ENCODE measurements around the gene TGFB1.
A peak's percentile ranks its signal among the peaks of the same experiment; 100 is the strongest.
"Not testable (repeated sequence)": the region's sequence is repeated elsewhere in the genome, so short reads cannot be mapped to it uniquely, and the experiment has no call there.

The TGFB1 gene

DNA sequence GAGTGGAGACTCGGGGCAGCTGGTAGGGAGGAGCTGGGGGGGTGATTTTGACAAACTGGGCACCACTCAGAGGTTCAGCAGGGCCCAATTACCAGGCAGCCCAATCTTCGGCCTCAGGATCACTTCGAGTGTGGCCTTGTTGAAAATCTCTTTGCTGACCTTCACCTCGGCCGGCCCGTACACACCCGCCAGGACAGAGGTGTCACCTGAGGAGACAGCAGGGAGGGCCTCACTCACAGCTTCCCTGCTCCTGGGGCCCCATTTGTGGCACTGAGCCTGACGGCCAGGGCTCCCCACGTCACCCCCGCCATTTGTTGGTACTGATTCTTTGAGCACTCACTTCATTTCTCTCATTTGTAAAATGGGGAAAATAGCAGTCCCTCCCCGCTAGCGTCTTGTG is 39.1 kb upstream of the TGFB1 start:
- peaks cover 26 to 30% of the 10 kb centered on the region in 2 donors for H3K36me3 ChIP-seq (ENCODE audit: control insufficient read depth in 2 of 2, insufficient read depth in 2 of 2, low read length in 2 of 2)

DNA sequence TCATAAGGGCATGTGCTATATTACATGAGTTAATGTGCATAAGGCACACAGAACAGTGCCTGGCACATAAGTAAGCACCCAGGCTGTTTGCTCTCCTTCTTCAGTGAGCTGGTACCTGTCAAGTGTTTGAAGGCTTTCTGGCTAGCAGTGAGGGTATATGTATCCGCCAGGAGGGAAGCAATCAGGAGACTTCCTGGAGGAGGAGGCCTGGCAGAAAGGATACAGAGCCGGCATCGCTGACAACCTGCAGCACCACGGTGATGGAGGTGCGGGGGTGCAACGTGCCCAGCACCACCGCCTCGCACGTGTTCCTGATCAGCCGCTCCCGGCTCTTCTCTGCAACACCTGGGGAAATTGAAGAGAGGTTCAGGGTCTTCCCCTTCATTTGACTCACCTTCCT is 37.9 kb upstream of the TGFB1 start:
- no peak overlapping the region for H3K9ac ChIP-seq (ENCODE audit: low read depth in 1 of 2, low read length in 2 of 2)
- no peaks in the 10 kb centered on the region for H3K4me1 ChIP-seq (ENCODE audit: control insufficient read depth in 2 of 2, insufficient read depth in 2 of 2, low read length in 2 of 2)
- H3K27ac ChIP-seq (ENCODE audit: low read depth in 2 of 2, low read length in 2 of 2): no peak overlapping the region
- no peaks in the 10 kb centered on the region for H3K27me3 ChIP-seq (ENCODE audit: control insufficient read depth in 2 of 2, insufficient read depth in 2 of 2, low read length in 2 of 2)
- no peak overlapping the region for H3K4me3 ChIP-seq (ENCODE audit: low read length in 2 of 2)
- H3K36me3 ChIP-seq (ENCODE audit: control insufficient read depth in 2 of 2, insufficient read depth in 2 of 2, low read length in 2 of 2): peaks cover 28 to 34% of the 10 kb centered on the region in 2 donors
- H3K9me3 ChIP-seq (ENCODE audit: control insufficient read depth in 2 of 2, low read length in 2 of 2): no peaks in the 10 kb centered on the region

More for the DNA sequence above, 39.1 kb upstream of the TGFB1 start:
- Histone ChIP-seq H3K4me3 (ENCODE audit: low read length in 2 of 2) (no peak overlapping the region), H3K9ac (ENCODE audit: low read depth in 1 of 2, low read length in 2 of 2) (no peak overlapping the region), H3K27ac (ENCODE audit: low read depth in 2 of 2, low read length in 2 of 2) (no peak overlapping the region), H3K4me1 (ENCODE audit: control insufficient read depth in 2 of 2, insufficient read depth in 2 of 2, low read length in 2 of 2) (peaks cover 3 to 4% of the 10 kb centered on the region in 2 donors), H3K9me3 (ENCODE audit: control insufficient read depth in 2 of 2, low read length in 2 of 2) (no peaks in the 10 kb centered on the region), H3K27me3 (ENCODE audit: control insufficient read depth in 2 of 2, insufficient read depth in 2 of 2, low read length in 2 of 2) (no peaks in the 10 kb centered on the region)

DNA sequence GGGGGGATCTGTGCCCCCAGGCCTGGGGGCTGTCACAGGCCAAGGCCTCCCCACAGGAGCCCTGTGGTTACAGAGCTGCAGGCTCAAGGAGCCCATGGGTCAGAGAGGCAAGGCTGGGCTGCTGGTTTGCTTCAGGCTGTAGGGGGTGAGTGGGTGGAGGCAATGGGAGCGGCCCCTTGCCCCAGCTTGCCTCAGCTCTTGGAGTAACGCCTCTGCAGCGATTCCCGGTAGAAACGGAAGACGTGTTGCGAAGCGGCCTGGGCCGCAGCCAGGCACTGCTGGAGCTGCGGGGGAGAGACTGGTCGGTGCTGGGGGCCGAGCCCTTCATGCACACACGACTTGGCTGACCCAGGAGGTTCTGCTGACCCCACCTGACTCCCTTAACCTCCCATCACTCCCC is 32.7 kb upstream of the TGFB1 start:
- Histone ChIP-seq H3K36me3 (ENCODE audit: control insufficient read depth in 2 of 2, insufficient read depth in 2 of 2, low read length in 2 of 2) (peaks cover 20 to 28% of the 10 kb centered on the region in 2 donors), H3K4me3 (ENCODE audit: low read length in 2 of 2) (no peak overlapping the region), H3K27me3 (ENCODE audit: control insufficient read depth in 2 of 2, insufficient read depth in 2 of 2, low read length in 2 of 2) (no peaks in the 10 kb centered on the region), H3K9ac (ENCODE audit: low read depth in 1 of 2, low read length in 2 of 2) (no peak overlapping the region), H3K4me1 (ENCODE audit: control insufficient read depth in 2 of 2, insufficient read depth in 2 of 2, low read length in 2 of 2) (no peaks in the 10 kb centered on the region), H3K9me3 (ENCODE audit: control insufficient read depth in 2 of 2, low read length in 2 of 2) (no peaks in the 10 kb centered on the region), H3K27ac (ENCODE audit: low read depth in 2 of 2, low read length in 2 of 2) (no peak overlapping the region)

DNA sequence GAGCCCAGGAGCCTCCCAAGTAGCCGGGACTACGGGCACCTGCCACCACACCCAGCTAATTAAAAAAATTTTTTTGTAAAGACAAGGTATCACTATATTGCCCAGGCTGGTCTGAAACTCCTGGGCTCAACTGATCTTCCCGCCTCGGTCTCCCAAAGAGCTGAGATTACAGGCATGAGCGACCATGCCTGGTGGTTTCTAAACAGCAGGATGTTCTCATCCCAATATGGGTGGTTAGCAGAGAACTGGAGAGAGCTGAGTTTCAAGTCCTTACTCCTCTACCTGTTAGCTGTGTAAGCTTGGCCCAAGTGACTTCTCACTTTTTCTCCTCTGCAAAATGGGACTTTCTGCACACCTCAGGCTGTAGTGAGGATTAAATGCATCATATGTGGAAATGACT is 30.6 kb upstream of the TGFB1 start:
- Histone ChIP-seq H3K36me3 (ENCODE audit: control insufficient read depth in 2 of 2, insufficient read depth in 2 of 2, low read length in 2 of 2) (peaks cover 2 to 13% of the 10 kb centered on the region in 2 donors), H3K4me3 (ENCODE audit: low read length in 2 of 2) (no peak overlapping the region), H3K9ac (ENCODE audit: low read depth in 1 of 2, low read length in 2 of 2) (no peak overlapping the region), H3K9me3 (ENCODE audit: control insufficient read depth in 2 of 2, low read length in 2 of 2) (no peaks in the 10 kb centered on the region), H3K27me3 (ENCODE audit: control insufficient read depth in 2 of 2, insufficient read depth in 2 of 2, low read length in 2 of 2) (no peaks in the 10 kb centered on the region), H3K27ac (ENCODE audit: low read depth in 2 of 2, low read length in 2 of 2) (no peak overlapping the region), H3K4me1 (ENCODE audit: control insufficient read depth in 2 of 2, insufficient read depth in 2 of 2, low read length in 2 of 2) (no peaks in the 10 kb centered on the region)

DNA sequence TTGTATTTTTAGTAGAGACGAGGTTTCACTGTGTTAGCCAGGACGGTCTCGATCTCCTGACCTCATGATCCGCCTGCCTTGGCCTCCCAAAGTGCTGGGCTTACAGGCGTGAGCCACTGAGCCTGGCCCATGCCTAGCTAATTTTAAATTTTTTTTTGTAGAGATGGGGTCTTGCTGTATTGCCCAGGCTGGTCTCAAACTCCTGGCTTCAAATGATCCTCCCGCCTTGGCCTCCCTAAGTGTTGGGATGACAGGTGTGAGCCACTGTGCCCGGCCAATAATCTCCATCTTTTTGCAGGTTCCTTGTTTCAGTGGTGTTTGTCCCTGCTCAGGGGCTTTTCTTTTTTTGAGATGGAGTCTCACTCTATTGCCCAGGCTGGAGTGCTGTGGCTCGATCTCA is 27.8 kb upstream of the TGFB1 start:
- H3K27me3 ChIP-seq (ENCODE audit: control insufficient read depth in 2 of 2, insufficient read depth in 2 of 2, low read length in 2 of 2); H3K9me3 ChIP-seq (ENCODE audit: control insufficient read depth in 2 of 2, low read length in 2 of 2); H3K4me3 ChIP-seq (ENCODE audit: low read length in 2 of 2); H3K27ac ChIP-seq (ENCODE audit: low read depth in 2 of 2, low read length in 2 of 2); H3K9ac ChIP-seq (ENCODE audit: low read depth in 1 of 2, low read length in 2 of 2); H3K36me3 ChIP-seq (ENCODE audit: control insufficient read depth in 2 of 2, insufficient read depth in 2 of 2, low read length in 2 of 2); H3K4me1 ChIP-seq (ENCODE audit: control insufficient read depth in 2 of 2, insufficient read depth in 2 of 2, low read length in 2 of 2): not testable (repeated sequence)

DNA sequence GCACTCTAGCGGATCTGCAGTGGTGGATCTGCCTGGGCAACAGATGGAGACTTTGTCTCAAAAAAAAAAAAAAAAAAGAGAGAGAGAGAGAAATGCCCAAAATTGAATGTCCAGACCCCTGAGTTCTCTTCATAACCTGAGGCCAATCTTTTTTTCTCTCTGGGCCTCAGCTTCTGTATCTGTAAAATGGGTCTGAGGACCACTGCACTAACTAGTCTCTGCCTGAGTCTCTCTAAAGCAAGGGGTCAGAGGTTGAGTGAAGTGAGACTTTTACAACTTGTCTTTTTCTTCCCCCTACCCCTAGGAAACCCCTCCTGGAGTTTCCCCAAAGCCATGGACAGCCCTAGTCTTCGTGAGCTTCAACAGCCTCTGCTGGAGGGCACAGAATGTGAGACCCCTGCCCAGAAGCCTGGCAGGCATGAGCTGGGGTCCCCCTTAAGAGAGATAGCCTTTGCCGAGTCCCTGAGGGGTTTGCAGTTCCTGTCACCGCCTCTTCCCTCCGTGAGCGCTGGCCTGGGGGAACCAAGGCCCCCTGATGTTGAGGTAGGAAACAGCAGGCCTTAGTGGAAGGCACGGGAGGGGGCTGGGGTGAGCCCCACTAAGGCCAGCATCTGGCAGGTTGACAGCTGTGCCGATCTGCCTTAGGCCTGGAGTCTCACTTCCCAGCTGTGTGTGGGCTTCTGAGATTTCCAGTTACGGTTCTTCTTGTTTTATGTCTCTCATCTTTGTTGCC is 24.4 kb upstream of the TGFB1 start:
- no peaks in the 10 kb centered on the region for H3K27me3 ChIP-seq (ENCODE audit: control insufficient read depth in 2 of 2, insufficient read depth in 2 of 2, low read length in 2 of 2)
- H3K4me1 ChIP-seq (ENCODE audit: control insufficient read depth in 2 of 2, insufficient read depth in 2 of 2, low read length in 2 of 2): peaks cover 6 to 8% of the 10 kb centered on the region in 2 donors
- H3K9me3 ChIP-seq (ENCODE audit: control insufficient read depth in 2 of 2, low read length in 2 of 2): no peaks in the 10 kb centered on the region
- no peak overlapping the region for H3K9ac ChIP-seq (ENCODE audit: low read depth in 1 of 2, low read length in 2 of 2)
- no peak overlapping the region for H3K4me3 ChIP-seq (ENCODE audit: low read length in 2 of 2)
- H3K27ac ChIP-seq (ENCODE audit: low read depth in 2 of 2, low read length in 2 of 2): no peak overlapping the region
- H3K36me3 ChIP-seq (ENCODE audit: control insufficient read depth in 2 of 2, insufficient read depth in 2 of 2, low read length in 2 of 2): no peaks in the 10 kb centered on the region

DNA sequence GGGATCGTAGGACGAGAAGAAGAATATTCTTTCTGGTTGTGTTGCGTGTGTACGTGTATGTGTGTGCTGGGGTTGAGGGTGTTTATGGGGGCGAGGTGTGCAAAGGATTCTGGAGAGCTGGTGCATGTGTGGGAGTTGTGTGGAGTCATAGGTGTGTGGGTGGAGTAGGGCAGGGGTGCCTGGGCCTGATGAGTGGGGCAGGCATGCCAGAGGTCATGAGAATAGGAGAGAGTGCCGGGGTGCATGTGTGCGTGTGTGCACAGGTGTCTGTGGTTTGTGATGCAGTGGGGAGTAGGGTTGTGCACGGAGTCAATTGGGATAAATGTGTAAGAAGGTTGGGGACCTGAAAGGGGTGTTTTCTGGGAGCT is 23.3 kb upstream of the TGFB1 start:
- no peaks in the 10 kb centered on the region for H3K36me3 ChIP-seq (ENCODE audit: control insufficient read depth in 2 of 2, insufficient read depth in 2 of 2, low read length in 2 of 2)
- no peaks in the 10 kb centered on the region for H3K27me3 ChIP-seq (ENCODE audit: control insufficient read depth in 2 of 2, insufficient read depth in 2 of 2, low read length in 2 of 2)
- H3K27ac ChIP-seq (ENCODE audit: low read depth in 2 of 2, low read length in 2 of 2): no peak overlapping the region
- no peaks in the 10 kb centered on the region for H3K9me3 ChIP-seq (ENCODE audit: control insufficient read depth in 2 of 2, low read length in 2 of 2)
- H3K9ac ChIP-seq (ENCODE audit: low read depth in 1 of 2, low read length in 2 of 2): peak overlapping the region; percentile 52 to 60
- H3K4me1 ChIP-seq (ENCODE audit: control insufficient read depth in 2 of 2, insufficient read depth in 2 of 2, low read length in 2 of 2): peaks cover 6 to 8% of the 10 kb centered on the region in 2 donors
- peak overlapping the region; percentile 52 to 63 for H3K4me3 ChIP-seq (ENCODE audit: low read length in 2 of 2)

DNA sequence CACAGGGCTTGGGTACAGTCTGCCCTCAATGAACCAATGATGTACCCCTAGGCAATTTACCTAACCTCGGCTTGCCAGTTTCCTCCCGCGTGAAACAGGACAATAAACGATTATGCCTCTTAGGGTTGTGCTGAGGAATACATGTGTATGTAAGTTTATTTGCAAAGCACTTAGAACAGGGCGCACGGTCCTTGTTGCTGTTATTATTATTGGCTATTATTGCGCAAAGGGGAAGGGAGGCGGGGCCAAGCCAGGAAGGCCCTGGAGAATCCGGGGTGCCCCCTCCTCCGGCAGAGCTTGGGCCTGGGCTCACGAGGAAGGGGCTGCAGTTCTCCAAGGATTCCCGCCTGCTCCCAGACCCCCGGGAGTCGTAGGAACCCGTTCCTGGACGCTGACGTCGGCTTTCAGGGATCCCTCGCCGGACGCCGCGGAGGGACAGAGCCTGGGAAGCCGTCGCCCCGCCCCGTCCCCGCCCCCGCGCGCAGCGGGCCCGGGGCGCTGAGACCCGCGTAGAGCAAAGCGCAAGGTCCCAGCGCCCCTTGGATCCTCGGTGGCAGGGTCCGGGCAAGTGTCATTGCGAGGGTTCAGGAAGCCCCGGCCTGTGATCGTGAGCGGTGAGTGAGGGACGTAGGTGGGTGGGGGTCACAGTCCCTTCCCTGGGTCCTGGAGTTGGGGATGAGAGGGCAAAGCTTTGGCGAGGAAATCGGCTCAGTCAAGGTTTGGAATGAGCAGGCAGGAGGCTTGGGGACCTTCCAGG is 22.7 kb upstream of the TGFB1 start, which contains the start of gene TMEM91:
Gene TMEM91, plus strand, starts transcription at position 293 of the 757 bp plus-strand sequence. CDS start 1,777 bp downstream, outside the sequence.
- H3K27ac ChIP-seq (ENCODE audit: low read depth in 2 of 2, low read length in 2 of 2): peak within 1 kb of the TSS in 1 of 2 donors; percentile 43
- H3K36me3 ChIP-seq (ENCODE audit: control insufficient read depth in 2 of 2, insufficient read depth in 2 of 2, low read length in 2 of 2): no peaks in the 10 kb centered on the region
- H3K4me1 ChIP-seq (ENCODE audit: control insufficient read depth in 2 of 2, insufficient read depth in 2 of 2, low read length in 2 of 2): peaks cover 6 to 8% of the 10 kb centered on the region in 2 donors
- peak within 1 kb of the TSS; percentile 52 to 63 for H3K4me3 ChIP-seq (ENCODE audit: low read length in 2 of 2)
- H3K27me3 ChIP-seq (ENCODE audit: control insufficient read depth in 2 of 2, insufficient read depth in 2 of 2, low read length in 2 of 2): no peaks in the 10 kb centered on the region
- H3K9me3 ChIP-seq (ENCODE audit: control insufficient read depth in 2 of 2, low read length in 2 of 2): no peaks in the 10 kb centered on the region
- H3K9ac ChIP-seq (ENCODE audit: low read depth in 1 of 2, low read length in 2 of 2): peak within 1 kb of the TSS; percentile 52 to 60

DNA sequence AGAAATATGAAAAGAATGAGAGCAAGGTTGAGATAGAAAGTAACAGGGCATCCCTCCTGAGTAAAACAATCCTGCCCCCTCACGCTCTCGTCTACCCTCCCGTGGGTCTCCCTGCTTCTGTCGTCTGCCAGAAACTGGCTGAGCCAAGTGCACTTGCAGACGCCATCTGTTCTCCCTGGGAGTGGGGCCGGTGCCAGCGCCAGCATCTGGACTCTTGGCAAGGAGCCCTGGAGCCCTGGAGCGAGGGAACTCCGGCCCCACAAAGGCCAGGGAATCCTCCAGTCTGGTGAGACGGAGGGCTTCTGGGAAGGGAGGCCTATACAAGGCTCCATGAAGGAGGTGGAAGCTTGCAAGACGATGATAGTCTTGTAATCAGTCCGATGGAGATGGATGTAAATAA is 20.3 kb upstream of the TGFB1 start:
- Histone ChIP-seq H3K36me3 (ENCODE audit: control insufficient read depth in 2 of 2, insufficient read depth in 2 of 2, low read length in 2 of 2) (no peaks in the 10 kb centered on the region), H3K27me3 (ENCODE audit: control insufficient read depth in 2 of 2, insufficient read depth in 2 of 2, low read length in 2 of 2) (no peaks in the 10 kb centered on the region), H3K4me1 (ENCODE audit: control insufficient read depth in 2 of 2, insufficient read depth in 2 of 2, low read length in 2 of 2) (peaks cover 6 to 8% of the 10 kb centered on the region in 2 donors)

DNA sequence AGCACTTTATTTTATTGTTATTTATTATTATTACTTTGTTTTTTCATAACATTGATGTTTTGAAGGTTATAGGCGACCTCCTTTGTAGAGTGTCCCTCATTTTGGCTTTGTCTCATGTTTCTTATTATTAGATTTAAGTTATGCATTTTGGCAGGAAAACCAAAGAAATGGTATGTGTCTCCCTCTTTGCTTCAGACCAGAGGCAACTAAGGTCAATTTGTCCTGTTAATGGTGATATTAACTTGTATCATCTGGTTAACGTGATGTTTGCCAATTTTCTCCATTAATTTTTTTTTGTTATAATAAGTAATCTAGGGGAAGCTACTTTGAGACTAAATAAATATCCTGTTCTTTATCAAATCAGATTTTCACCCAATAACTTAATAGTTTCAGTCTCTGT is 18.8 kb upstream of the TGFB1 start:
- Histone ChIP-seq H3K4me1 (ENCODE audit: control insufficient read depth in 2 of 2, insufficient read depth in 2 of 2, low read length in 2 of 2) (peaks cover 9 to 13% of the 10 kb centered on the region in 2 donors), H3K9ac (ENCODE audit: low read depth in 1 of 2, low read length in 2 of 2) (no peak overlapping the region), H3K27ac (ENCODE audit: low read depth in 2 of 2, low read length in 2 of 2) (no peak overlapping the region), H3K9me3 (ENCODE audit: control insufficient read depth in 2 of 2, low read length in 2 of 2) (no peaks in the 10 kb centered on the region), H3K4me3 (ENCODE audit: low read length in 2 of 2) (no peak overlapping the region), H3K27me3 (ENCODE audit: control insufficient read depth in 2 of 2, insufficient read depth in 2 of 2, low read length in 2 of 2) (no peaks in the 10 kb centered on the region), H3K36me3 (ENCODE audit: control insufficient read depth in 2 of 2, insufficient read depth in 2 of 2, low read length in 2 of 2) (no peaks in the 10 kb centered on the region)

More for the DNA sequence above, 20.3 kb upstream of the TGFB1 start:
- Histone ChIP-seq H3K27ac (ENCODE audit: low read depth in 2 of 2, low read length in 2 of 2) (no peak overlapping the region), H3K9me3 (ENCODE audit: control insufficient read depth in 2 of 2, low read length in 2 of 2) (no peaks in the 10 kb centered on the region), H3K9ac (ENCODE audit: low read depth in 1 of 2, low read length in 2 of 2) (peak overlapping the region in 1 of 2 donors; percentile 24), H3K4me3 (ENCODE audit: low read length in 2 of 2) (no peak overlapping the region)
